NCI-H2107 (cell line): ENCODE data around the gene KRTAP2-2.
"Not testable (repeated sequence)": the region's sequence is repeated elsewhere in the genome, so short reads cannot be mapped to it uniquely, and the experiment has no call there.

Experiments used
- DNase-seq: peaks from one replicate; lab custom pipeline; 2025; lab: John Stamatoyannopoulos, UW

The KRTAP2-2 gene, protein sequence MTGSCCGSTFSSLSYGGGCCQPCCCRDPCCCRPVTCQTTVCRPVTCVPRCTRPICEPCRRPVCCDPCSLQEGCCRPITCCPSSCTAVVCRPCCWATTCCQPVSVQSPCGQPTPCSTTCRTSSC

DNA sequence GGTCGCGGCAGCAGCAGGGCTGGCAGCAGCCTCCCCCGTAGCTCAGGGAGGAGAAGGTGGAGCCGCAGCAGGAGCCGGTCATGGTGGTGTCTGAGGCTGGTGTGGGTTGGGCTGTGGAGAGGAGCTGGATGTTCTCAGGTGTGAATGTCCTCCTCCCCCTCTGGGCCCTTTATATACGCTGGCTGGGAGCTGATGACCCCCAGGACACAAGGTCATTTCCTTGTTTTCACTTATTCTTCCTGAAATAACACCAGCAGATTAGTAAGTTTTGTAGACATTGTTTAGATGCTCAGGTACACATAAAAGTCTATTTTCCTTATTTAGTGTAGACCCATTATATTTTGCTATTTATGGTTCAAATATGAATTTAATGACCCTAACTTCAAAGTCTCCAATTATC is at the start of gene KRTAP2-2:
Gene KRTAP2-2, minus strand, starts transcription at position 101 of the 400 bp plus-strand sequence. Its CDS starts 19 bp downstream, at position 82.
- DNase-seq = not testable (repeated sequence)

DNA sequence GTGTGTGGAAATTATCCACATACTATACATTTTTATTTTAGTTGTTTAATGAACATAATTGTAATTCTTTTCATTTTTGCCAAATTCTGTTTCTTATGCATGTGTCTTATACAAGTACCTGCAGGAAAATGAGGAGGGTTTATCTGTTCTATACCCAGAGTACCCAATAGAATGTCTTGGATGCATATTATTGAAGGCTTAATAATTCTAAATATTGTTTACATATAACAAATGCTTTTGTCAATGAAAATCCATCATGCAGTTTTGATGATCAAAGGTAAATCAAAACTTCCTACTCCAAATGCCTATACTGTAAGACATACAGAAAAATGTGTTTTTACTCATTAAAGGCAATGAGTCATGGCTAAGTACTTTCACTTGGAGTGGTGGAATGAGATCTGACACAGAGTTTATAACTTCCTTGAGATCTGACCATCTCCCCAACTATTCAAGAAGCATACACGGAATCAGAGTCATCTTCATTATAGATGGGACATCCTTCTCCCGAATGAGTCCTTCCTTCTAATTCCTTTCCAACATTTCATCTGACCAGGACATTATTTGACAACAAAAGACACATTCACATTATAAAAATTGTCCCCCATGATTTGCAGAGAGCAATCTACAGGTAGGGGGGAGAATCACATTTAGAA is 49.5 kb upstream of the KRTAP2-2 start:
- not testable (repeated sequence) for DNase-seq

DNA sequence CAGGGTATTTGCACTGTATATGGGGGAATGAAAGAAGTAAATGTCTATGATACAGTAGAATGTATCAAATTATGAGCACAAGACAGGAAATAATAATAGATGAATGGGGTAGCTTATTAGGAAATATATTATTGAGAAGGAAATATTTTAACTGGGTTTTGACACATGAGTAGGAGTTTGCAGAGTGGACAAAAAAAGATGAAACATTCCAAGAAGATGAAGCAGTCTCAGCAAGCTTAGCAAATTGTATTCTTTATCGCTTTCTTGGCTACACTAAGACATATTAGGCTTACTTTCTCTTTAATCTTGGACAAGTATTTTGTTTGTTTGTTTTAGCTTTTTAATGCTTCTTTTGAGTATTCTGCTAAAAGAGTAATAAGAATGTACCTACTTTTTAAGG is 48.9 kb upstream of the KRTAP2-2 start:
- DNase-seq = no peak

DNA sequence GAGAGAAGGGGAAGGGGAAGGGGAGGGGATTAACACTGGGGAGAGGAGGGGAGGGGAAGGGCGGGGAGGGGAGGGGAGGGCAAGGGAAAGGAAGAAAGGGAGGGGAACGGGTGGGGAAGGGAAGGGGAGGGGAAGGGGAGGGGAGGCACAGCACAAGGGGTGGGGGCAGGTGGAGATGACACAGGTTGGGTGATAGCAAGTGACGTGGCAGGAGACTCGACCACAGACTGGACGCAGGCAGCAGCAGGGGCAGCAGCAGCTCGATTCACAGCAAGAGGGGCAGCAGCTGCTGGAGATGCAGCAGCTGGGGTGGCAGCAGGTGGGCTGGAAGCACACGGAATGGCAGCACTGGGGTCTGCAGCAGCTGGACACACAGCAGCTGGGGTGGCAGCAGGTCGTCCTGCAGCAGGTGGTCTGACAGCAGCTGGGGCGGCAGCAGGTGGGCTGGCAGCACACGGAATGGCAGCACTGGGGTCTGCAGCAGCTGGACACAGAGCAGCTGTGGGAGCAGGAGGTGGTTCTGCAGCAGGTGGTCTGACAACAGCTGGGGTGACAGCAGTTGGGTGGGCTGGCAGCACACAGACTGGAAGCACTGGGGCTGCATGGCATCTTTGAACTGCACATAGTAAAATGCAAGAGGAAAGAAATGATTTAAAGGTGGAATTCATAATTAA is 46.7 kb upstream of the KRTAP2-2 start, which contains the start of gene KRTAP4-16:
Gene KRTAP4-16, minus strand, starts transcription at position 624 of the 674 bp plus-strand sequence. Its CDS starts 0 bp downstream, at position 624.
- no peak for DNase-seq

DNA sequence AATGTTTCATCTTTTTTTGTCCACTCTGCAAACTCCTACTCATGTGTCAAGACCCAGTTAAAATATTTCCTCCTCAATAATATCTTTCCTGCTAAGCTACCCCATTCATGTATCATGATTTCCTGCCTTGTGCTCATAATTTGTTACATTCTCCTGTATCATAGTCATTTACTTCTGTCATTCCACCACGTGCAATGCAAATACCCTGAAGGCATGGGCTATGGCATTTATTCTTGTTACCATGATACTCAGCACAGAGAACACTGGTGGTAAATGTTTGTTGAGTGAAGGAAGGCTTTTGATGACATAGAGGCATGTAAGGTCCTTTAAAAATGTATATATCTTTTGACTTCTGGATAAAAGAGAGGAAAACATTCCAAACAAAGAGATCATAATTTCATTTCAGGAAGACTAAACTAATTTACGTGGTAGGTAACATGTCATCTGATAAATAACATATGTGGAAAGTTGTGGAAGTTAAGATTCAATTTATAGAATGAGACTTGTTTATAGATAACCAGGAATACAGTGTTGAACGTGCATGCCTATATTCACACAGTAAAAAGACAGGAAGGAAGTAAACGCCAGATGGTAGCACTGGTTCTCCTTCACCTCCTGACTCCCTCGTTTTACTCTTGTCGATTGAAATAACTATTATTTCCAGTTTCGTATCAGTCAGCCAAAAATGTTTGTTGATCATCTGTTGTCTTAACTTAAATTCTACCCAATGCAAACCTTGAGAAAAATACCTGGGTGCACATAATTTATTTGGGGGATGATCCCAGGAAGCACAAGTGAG is 44.9 kb upstream of the KRTAP2-2 start:
- DNase-seq = not testable (repeated sequence)

DNA sequence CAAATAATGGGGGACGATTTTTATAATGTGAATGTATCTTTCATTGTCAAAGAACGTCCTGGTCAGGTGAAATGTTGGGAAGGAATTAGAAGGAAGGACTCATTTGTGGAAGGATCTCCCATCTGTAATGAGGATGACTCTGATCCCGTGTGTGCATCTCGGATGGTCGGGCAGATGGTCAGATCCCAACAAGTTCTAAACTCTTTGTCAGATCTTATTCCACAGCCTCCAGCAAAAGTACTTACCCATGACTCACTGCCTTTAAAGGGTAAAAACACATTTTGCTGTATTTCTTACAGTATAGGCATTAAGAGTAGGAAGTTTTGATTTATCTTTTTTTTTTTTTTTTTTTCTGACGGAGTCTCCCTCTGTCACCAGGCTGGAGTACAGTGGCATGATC is 43.5 kb upstream of the KRTAP2-2 start:
- DNase-seq = no peak

DNA sequence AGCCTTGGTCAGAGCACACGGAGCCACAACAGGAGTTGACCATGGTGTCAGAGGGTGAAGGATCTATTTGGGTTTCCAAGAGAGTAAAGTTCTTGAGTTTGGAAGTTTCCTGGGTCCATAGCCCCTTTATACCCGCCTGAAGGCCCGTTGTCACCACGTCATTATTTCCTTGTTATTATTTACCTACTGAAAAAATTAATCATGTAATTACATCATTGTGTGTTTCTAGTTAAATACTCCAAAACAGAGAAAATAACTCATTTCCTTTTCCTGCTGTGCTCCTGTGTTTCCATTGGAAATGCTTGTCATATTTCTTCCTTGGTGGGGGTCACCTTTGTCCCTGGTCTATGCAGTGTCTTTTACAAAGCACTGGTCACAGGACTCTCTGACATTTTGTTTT is 43.0 kb upstream of the KRTAP2-2 start, which contains the start of gene KRTAP4-8:
Gene KRTAP4-8, minus strand, starts transcription at position 101 of the 400 bp plus-strand sequence. Its CDS starts 58 bp downstream, at position 43.
- no peak for DNase-seq

DNA sequence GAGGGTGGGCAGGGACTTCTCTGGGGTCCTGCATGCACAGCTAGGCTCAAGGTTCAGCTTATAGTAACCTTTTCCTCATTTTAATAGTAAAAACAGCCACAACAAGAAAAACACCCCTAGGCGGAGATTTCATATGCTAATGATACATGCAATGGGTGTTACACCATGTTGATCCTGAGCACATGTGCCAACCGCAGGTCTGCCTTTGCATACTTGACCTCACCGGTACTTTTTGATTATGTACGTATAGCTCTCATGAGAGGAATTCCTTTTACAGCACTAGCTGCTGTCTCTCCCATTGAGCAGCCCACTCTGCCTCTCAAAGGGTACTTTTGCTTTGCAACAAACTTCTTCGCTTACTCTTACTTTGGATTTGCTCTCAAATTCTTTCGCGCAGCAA is 41.0 kb upstream of the KRTAP2-2 start:
- no peak for DNase-seq

DNA sequence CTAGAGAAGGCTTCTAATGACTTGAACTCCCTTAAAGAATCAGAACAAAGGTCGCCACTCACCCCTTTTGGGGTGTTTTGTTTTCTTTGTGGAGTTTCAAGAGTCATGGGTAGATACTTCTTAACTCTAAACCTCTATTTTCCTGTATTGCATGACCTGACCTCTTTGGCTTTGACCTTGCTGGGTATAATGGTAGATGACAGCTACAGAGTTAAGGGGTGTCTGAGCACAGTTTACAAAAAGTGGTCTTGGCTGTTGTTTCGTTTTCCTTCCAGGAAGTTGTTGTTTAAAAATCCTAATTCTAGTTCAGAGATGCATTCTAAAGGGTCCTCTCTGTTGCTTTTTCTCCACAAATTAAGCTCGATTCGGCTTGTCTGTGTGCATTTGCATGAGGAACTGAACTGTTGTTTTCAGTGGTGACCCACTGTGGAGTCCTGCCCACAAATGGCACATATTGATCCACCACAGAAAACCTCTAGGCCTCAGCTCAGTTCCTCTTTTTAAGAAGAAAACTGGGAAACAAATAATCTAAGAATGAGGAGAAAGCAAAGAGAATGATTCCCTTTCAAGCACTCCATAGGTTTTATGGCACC is 33.8 kb upstream of the KRTAP2-2 start:
- not testable (repeated sequence) for DNase-seq

DNA sequence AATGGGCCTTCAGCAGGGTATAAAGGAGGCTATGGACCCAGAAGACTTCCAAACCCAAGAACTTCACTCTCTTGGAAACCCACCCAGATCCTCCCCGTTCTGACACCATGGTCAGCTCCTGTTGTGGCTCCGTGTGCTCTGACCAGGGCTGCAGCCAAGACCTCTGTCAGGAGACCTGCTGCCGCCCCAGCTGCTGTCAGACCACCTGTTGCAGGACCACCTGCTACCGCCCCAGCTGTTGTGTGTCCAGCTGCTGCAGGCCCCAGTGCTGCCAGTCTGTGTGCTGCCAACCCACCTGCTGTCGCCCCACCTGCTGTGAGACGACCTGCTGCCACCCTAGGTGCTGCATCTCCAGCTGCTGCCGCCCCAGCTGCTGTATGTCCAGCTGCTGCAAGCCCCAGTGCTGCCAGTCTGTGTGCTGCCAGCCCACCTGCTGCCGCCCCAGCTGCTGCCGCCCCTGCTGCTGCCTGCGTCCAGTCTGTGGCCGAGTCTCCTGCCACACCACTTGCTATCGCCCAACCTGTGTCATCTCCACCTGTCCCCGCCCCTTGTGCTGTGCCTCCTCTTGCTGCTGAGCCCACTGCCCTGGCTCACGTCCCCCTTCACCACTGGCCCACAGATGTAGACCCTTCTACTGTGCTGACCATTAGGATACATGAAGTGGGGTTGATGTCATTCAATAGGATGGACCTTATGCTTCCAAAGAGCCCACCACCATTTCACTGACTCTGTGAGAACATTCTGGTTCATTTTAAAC is 29.2 kb upstream of the KRTAP2-2 start, which contains the start of gene KRTAP4-7:
Gene KRTAP4-7, plus strand, starts transcription at position 51 of the 757 bp plus-strand sequence. Its CDS starts 57 bp downstream, at position 108.
- DNase-seq = not testable (repeated sequence)

DNA sequence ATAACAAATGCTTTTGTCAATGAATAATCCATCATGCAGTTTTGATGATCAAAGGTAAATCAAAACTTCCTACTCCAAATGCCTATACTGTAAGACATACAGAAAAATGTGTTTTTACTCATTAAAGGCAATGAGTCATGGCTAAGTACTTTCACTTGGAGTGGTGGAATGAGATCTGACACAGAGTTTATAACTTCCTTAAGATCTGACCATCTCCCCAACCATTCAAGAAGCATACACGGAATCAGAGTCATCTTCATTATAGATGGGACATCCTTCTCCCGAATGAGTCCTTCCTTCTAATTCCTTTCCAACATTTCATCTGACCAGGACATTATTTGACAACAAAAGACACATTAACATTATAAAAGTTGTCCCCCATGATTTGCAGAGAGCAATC is 28.4 kb upstream of the KRTAP2-2 start:
- not testable (repeated sequence) for DNase-seq

DNA sequence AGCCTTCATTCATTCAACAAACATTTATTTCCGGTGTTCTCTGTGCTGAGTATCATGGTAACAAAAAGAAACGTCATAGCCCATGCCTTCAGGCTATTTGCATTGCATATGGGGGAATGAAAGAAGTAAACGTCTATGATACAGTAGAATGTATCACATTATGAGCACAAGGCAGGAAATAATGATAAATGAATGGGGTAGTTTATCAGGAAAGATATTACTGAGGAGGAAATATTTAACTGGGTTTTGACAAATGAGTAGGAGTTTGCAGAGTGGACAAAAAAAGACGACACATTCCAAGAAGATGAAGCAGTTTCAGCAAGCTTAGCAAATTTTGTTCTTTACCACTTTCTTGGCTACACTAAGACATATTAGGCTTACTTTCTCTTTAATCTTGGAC is 27.6 kb upstream of the KRTAP2-2 start:
- no peak for DNase-seq

DNA sequence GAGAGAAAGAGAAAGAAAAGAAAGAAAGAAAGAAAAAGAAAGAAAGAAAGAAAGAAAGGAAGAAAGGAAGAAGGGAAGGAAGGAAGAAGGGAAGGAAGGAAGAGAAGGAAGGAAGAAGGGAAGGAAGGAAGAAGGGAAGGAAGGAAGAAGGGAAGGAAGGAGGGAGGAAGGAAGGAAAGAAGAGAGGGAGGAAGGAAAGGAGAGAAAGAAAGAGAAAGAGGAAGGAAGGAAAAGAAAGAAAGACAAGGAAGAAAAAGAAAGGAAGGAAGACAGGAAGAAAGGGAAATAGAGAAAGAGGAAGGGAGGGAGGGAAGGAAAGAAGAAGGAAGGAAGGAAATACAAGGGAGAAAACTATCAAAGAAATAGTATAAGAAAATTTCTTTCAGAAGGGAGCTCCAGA is 21.8 kb upstream of the KRTAP2-2 start:
- DNase-seq = no peak

DNA sequence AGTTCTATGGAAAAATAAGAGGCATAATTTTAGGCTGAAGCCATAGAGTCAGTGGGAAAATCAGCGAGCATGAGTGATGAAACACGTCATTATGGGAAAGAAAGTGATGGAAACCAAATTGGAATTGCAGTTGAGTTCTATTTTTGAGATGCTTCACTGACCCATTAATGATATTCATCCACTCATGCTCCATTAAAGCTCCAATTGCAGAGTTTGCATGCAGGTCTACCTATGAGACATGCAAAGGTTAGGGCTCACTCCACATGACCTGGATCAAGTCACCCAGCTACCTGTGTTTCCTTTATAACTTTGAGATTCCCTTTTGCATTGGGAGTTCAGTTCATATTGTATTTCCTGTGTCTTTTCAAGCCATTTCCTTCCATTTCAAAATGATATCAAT is 18.6 kb upstream of the KRTAP2-2 start:
- DNase-seq = no peak

DNA sequence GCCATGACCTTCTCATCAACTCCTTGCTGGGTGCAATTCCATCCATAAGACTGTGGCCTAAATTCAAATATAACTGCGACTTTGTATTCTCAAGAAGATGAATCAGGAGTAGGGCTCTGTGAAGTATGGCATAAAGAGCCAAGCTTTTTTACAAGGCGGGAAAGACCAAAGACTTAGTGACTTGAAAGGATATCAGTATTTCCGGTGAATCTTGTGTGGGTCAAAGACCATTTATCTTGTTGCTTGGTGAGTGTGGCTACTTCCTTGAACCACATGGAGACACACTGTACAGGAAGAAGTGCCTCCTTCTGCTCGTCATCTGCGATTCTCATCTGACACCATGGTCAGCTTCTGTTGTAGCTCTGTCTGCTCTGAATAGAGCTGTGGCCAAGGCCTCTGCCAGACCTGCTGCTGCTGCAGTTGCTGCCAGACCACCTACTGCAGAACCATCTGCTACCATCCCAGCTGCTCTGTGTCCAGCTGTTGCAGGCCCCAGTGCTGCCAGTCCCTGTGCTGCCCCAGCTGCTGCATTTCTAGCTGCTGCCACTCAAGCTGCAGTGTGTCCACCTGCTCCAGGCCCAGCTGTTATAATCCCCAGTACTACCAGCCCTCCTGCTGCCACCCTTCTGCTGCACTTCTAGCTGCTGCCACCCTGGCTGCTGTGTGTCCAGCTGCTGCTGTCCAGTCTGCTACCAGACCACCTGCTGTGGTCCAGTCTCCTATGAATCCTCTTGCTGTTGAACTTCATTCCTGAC is 16.8 kb upstream of the KRTAP2-2 start:
- DNase-seq = no peak

DNA sequence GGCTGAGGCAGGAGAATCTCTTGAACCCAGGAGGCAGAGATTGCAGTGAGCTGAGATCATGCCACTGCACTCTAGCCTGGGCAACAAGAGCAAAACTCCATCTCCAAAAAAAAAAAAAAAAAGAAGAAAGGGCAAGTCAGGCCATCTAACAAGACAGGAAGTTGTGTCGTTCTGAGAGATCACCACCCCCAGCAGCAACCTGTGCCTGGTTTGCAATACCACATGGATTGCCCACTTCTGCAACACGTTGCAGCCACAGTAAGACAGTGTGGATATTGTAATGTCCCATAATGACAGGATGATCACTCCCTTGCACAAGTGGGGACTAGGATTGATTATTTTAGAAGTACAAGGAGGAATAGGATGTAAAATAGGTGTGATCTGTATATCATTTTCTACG is 14.0 kb upstream of the KRTAP2-2 start:
- no peak for DNase-seq

DNA sequence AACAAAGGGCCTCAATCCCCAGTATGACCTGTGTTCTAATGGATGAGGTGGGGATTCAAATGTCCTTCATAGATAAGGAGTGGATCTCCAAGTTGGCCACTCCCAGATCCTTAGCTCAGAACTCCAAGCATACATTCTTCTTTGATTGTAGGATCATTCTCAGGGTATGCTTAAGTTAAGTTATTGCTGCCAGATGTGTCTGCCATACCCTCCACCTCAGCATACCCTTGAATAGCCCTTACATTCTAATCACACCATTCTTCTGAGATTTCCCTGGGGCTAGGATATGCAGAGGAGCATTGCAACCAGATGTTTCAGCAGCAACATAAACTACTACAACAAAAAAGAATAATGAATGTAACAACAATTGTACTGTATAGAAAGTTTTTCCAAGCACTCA is 12.3 kb upstream of the KRTAP2-2 start:
- no peak for DNase-seq

DNA sequence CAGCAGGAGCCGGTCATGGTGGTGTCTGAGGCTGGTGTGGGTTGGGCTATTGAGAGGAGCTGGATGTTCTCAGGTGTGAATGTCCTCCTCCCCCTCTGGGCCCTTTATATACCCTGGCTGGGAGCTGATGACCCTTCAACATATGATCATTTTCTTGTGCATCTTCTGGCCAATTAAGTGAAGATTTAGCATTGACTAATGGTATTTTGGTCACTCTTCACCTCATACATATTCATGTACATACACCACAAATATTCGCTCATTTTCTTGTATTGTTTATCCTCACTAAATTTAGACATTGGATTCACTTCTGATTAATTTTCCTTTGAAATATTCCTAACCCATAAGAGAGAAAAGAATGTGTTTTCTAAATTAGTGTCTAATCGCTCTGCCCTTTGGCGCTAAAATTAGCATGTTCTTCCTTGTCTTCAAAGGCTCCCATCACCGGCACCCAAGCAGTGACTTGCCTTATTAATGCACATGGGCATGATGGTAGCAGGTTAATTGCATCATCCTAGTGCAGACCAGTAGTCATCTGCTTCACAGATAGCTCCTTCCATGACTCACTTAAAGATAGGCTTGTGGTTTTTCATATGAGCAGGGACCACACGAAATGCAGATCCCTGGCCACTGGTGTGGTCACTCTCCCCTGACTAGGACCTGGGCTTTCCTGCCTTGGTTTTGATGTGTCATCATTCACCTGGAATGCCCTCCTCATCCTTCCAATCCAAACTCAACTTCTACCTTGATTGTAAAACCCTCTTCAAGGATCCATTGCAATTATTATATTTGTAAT is 11.0 kb upstream of the KRTAP2-2 start, which contains the start of gene KRTAP2-4:
Gene KRTAP2-4, minus strand, starts transcription at position 51 of the 796 bp plus-strand sequence. Its CDS starts 34 bp downstream, at position 17.
- no peak for DNase-seq

DNA sequence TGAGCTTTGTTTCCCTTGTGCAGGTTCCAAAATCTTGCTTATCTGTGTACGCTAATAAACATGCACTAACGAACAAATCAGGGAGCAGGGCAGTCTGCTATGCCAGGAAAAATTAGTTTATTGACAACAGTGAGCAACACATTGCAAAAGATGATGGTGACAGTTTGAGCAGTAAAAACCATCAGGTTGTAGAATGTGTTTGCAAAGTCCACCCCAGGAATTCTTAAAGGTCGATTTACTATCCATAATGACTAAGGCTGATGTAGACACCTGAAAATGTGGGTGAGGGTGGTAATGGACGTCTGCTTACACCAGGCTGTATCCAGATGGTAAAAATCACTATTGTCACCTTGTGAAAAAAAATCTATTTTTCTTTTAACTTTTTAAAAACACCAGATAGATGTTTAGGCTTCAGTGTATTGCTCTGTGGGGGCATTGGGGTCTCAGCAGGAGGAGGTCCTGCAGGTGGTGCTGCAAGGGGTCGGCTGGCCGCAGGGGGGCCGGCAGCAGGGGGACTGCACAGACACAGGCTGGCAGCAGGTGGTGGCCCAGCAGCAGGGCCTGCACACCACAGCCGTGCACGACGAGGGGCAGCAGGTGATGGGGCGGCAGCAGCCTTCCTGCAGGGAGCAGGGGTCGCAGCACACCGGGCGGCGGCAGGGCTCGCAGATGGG is 10.1 kb upstream of the KRTAP2-2 start:
- not testable (repeated sequence) for DNase-seq
